Uterus (tissue), 2 donors: ENCODE data around the gene INO80.

Source experiments
- CTCF ChIP-seq, 4 experiments: fragments of 200-600 bp in 2 of 4; fragments of 450-650 bp in 2 of 4; sonication (generic) in 2 of 4; IDR thresholded peaks; one replicate each; pipeline ENCODE4 v1.5.1; 2016 to 2019; ENCODE audit warnings: antibody characterized with exemption in 4 of 4, mild to moderate bottlenecking in 2 of 4, moderate library complexity in 1 of 4
- POLR2A ChIP-seq, 2 donors: fragments of 450-650 bp; IDR thresholded peaks; one replicate each; pipeline ENCODE4 v1.6.1; 2016; ENCODE audit warnings: antibody characterized with exemption in 2 of 2, mild to moderate bottlenecking in 1 of 2, moderate library complexity in 1 of 2

- TF ChIP-seq CTCF (IDR thresholded peaks at IDR 0.05) (no peak), POLR2A (IDR thresholded peaks at IDR 0.05) (no peak)
Measured at GRCh38 chr15:40978141-40978540, 137.9 kb downstream of the INO80 start.
